Urothelium cell line (cell line): ENCODE data around the gene RPGR.
A peak's percentile ranks its signal among the peaks of the same experiment; 100 is the strongest.

Experiments used
- DNase-seq: peaks from one replicate; pipeline ENCODE4 v3.0.0; 2011; ENCODE audit warnings: low spot score, mixed read lengths
- FAIRE-seq: peaks from 2 replicates; lab custom pipeline; 2011; peaks lifted over from hg19 to GRCh38; lab: Jason Lieb, UNC

Gene RPGR

DNA sequence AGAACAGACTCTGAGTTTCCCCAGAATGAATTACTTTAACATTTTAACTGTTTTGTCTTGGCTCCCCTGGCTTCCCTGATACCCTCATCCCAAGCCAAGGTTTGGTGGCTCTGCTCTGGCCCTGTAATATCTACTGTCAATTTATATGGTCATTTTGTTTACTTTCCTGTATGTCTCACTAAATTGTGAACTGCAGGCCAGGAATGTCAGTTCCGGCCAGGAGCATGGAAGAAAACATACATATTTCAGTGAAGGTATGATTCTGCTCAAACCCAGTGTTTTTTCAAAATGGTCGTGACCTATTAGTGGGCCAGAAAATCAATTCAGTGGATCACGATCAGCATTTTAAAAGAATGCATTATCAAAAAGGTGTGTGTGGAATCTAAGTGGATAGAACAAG lies 1.2 kb downstream of the RPGR start:
- FAIRE-seq = no peak
- DNase-seq = no peak

DNA sequence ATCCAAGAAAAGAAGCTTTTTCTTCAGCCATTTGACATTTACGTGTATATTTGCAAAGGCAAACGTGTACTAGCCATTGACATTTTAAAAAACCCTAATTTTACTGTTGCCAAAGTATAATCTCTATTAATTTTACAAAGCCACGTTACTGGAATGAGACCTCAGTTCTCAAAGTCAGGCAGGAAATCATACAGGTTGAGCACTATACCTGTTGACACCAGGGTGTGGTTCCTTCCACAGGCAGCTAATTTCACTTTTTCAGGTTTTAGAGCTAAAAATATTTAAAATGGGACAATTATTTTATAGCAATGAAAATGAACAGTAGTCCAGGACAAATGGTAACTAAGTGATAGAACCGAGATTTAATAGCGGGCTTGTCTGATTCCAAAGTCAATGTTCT lies 6.5 kb downstream of the RPGR start:
- FAIRE-seq = no peak
- DNase-seq = no peak

DNA sequence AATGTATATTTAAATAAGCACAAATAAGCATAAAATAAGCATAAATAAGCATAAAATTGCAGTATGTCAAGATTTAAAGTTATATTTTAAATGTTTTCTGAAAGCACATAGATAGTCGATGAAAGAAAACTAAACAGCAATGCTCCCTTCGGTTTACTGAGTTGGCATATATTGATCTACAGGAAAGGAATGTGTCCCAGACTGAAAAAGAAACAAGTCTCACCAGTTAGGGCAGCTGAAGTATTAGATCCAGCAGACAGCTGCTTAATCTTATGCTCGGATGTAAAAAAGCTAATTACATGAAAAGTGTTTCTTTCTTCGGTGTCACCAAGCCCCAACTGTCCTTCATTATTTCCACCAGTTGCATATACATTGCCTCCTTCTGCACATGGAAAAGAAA lies 8.7 kb downstream of the RPGR start:
- no peak for FAIRE-seq
- DNase-seq = no peak

DNA sequence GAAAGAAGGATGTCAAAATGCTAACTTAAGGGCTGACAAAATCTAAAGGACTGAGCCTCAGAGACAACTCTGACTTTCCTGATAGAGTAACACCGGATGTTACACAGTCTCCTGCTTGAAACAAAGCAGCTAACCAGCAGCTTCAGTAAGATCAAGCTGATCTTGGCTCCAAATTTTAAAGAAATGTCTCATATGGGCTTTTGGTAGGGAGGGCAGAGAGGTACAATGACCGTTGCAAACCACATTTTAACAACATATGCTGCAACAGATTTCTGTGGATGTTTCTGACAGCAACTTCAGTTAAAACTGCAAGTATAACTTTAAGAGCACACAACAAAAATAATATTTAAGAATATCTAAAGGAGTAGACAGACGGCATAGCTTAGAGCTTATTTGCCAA lies 9.1 kb downstream of the RPGR start:
- DNase-seq (no peak), FAIRE-seq (no peak)

DNA sequence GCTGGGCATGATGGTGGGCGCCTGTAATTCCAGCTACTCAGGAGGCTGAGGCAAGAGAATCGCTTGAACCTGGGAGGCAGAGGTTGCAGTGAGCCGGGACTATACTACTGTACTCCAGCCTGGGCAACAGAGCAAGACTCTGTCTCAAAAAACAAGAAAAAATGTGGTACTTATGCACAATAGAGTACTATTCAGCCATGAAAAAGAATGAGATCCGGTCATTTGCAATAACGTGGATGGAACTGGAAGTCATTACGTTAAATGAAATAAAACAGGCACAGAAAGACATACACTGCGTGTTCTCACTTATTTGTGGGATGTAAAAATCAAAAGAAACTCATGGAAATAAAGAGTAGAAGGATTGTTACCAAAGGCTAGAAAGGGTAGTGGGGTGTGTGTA lies 12.1 kb downstream of the RPGR start:
- FAIRE-seq (no peak), DNase-seq (no peak)

DNA sequence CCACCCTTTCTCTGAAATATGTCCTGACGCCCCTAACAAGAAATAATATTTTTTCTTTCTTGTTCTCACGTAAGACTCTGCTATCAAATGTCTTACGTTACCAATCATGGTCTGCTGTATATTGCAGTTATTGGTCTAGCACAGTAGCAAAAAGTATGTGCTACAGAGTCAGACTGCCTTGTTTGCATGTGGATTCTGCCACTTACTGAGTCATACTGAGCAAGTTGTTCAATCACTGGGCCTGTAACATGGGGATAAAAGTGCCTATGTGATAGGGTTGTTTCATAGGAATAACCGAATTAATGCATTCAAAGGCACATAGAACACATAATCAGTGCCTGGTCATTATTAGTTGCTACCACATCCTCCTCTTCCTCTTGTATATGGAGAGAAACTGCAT lies 14.1 kb downstream of the RPGR start:
- DNase-seq (no peak), FAIRE-seq (no peak)

DNA sequence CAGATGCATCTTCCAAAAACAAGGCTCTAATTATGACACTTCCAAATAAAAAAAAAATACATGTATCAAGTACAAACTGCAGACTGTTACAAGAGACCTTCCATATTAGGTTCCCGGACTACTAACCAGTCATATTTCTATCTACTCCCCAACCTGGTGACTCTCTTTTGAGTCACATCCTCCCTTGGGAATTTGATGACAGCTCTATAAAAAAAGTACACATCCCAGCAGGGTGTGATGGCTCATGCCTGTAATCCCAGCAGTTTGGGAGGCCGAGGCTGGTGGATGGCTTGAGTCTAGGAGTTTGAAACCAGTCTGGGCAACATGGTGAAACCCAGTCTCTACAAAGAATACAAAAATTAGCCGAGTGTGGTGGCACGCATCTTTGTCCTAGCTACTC lies 14.9 kb downstream of the RPGR start:
- no peak for FAIRE-seq
- DNase-seq = peak; percentile 17

DNA sequence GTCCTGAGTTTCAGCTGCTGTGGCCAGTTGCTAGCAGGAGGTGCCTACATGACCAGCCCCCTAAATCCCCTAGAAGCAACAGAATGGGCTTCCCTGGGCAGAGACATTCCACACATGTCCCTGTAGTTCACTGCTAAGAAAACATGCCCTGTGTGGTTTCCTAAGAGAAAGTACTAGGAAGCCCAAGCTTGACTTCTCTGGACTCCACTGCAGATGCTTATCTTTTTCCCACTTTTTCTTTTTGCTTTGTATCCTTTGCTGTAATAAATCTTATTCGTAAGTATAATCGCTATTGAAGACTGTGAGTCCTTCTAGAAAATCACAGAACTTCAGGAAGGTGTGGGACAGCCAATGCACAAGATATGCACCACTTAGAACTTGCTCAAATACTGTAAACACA lies 15.6 kb downstream of the RPGR start:
- FAIRE-seq = no peak
- DNase-seq = no peak

DNA sequence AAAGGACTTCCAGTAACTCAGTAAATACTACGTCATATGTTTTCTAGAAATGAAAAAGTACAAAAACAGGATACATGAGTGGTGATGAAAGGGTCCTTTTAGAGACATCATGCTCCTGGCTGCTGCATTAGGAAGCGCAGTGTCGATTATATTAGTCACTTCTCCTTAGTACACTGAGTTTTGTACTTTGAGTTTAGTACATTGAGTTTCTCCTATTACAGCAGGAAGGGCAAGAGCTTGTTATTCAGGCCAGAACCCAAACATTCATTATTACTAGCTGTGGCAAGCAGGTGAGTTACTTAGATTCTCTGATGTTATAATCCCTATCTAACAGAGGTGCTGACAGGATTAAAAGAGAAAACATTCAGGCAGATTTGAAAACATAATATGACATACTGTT lies 21.3 kb downstream of the RPGR start:
- DNase-seq (no peak), FAIRE-seq (no peak)

DNA sequence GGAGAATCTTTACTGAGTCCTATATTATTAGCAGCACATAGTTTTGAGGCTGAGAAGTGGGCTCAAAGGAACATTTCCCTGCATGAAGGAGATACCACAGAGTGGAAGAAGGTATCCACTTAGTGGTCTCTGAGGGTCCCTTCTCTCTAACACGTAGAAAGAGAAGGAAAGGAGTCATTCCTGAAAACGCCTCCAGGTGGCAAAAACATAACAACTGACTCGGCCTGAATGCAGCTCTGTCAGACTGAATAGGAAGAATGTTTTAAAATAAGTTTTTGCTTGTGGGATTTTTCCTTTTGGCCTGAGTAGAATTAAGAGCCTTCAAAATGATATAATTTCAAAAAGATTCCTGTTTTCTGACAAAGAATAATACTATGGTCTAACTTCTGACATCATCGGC lies 23.3 kb downstream of the RPGR start:
- FAIRE-seq (no peak), DNase-seq (no peak)

DNA sequence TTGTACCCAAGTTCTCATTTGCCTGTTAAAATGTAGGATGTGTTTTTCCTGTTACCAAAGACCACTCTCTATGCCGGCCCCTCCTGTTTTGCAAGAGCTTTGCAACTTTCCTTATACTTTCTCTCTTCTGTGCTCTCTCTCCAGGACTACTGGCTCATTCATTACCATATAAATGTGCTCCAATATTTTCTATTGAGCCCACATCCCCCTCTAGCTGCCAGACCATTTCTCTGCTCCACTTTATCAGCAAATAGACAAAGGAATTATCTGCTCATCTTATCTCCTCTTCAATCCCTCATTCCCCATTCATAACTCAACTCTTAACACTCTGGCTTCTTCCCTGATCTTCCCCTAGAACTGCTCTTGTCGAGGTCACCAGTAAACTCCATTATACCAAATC lies 33.6 kb downstream of the RPGR start:
- DNase-seq (no peak), FAIRE-seq (no peak)

DNA sequence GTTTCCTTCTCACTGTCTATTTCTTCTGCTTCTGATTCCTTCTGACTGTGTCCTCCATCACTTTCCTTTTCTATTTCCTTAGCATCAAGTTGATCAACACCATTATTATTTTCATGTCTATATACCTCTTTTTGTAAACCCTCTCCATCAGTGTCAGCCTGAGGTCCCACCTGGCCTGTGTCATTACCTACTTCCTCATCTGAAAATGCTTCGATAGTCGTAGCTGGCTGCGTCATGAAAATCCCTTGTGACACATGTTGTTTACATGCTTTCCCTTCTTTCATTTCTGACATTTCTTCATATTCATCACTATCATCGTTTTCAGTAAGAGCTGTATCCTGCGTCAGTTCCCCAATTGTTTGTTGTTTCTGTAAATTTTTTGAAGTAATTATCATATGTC lies 39.6 kb downstream of the RPGR start:
- DNase-seq = no peak
- FAIRE-seq = no peak

DNA sequence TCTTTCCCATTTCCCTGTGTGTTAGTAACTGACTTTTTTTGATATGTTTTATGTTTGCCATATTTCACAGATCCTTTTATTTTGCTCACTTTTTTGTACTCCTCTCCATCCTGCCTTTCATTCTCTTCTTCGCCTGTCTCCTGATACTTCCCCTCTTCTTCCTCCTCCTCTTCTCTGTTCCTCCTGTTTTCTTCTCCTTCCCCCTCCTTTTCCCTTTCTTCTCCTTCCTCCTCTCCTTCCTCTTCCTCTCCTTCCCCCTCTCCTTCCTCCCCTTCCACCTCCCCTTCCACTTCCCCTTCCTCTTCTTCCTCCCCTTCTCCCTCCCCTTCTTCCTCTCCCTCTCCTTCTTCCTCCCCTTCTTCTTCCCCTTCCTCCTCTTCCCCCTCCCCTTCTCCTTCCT lies 41.7 kb downstream of the RPGR start:
- FAIRE-seq (no peak), DNase-seq (no peak)

DNA sequence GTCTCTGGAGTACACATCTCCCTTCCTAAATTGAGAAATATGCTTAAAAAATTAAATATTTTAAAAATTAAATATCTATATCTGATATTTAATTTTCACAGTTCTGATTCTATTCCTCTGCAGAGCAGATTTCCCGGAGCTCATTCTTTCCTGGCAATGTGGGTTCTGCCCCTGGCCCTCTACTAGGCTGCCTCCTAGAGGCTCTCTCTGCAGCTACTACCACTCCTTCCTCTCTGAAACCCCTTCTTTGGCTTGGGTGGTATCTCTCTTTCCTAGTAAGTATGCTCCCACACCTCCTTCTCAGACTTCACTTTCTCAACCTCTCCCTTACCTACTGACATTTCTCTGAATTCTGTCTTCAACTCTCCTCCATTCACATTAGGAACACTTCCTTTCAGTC lies 45.3 kb downstream of the RPGR start:
- no peak for DNase-seq
- FAIRE-seq = no peak

DNA sequence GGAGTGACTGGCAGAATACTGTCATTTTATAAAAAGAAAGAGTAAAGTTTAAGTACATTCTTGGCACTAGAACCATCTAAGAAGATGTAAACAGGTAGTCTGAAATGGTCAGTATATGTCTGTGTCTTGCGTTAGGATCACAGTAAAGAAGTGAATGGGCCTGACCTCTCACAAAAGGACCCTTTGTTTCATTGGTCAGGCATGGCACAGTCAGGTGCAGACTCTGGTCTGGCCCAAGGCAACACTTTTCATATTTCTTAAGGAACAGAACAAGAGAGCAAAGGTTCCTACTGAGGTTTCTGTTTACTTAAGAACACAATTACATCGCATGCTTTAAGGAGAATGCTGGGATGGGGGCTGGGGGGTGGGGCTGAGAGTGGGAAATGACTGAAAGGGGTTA lies 48.1 kb downstream of the RPGR start:
- FAIRE-seq = no peak

DNA sequence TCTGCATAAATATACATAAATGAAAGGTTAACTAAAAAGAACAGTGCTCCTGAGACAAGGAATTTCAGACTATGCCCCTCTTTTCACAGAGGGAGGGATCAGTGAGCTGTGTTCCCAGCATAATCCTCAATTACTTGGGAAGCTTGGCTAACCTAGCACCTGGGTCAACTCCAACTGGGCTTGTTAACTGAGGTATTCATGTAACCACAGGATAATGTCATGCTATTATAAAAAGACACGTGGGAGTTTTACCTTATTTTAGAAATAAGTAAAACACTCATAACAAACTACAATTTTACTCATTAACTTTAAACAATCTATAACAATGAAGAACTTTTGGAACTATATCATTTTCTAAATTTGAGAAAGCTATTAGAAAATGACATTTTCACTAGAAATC lies 48.6 kb downstream of the RPGR start:
- FAIRE-seq (no peak), DNase-seq (no peak)

More for the DNA sequence above, 48.1 kb downstream of the RPGR start:
- no peak for DNase-seq

DNA sequence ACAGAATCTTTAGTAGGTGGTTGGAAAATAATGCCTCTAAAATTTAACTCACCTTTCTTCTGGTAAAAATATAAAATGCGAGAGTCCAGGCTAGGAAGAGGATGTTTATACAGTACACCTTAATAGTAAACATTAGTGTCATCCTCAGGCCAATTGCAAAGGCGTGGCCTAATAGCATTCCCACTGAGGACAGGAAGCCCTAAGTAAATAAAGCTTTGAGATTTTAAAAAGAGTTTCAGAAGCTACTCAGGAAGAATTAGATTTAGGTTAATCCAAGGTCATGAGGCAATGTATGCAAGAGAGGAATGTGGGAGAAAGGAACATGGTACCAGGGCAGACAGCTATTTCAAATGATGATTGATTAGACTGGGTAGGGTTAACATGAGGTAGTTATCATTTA lies 49.5 kb downstream of the RPGR start:
- DNase-seq = no peak
- no peak for FAIRE-seq

DNA sequence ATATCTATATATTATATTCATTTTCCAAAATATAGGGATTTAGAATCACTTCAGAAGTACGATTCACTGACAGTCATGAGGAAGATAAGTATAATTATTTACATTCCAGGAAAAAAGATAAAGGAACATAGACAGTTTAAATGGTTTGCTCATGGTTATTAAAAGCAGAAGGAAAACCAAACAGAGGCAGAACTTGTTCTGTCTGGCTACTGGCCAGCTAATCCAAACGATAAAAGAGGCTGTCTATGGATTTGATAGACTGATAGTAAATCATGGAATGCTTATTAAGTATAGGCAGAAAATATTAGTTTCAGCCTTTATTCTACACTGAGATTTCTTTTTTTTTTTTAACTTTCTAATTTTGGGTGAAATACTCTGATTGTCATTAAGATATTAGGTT lies 50.2 kb downstream of the RPGR start:
- no peak for DNase-seq
- FAIRE-seq = no peak

DNA sequence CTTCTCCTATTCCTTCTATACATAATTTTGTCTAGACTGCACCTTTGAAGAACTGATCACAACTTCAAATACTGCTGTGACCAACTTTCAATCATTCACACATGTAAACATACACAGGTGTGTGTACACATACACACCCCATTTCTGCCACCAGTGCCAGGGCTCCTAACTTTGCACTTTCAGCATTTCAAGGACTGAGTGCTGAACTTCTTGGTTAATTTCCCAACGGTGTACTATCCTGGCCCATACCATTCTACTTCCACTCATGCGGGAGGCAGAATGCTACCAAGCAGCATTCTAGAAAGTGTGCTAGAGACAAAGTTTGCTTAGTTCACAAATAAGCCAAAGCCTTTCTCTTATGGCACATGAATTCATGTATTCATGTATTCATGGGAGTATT lies 51.2 kb downstream of the RPGR start:
- FAIRE-seq = no peak

DNA sequence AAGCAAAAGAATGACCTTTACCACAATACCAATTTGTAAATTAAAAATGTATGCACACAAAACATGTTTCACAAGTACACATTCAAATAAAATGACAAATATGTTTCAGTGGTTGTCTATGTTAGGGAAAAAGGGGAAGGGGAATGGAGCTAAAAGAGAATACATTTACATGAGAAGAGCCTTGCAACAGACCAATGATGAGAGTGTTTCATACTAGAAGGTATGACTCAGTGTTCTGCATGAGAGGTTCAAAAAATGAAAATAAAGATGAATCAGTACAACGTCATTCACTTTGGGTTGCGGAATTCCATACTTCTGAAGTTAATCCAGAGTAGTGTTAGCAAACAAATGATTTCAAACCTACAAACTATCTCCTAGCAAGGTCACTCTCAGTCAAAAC lies 51.7 kb downstream of the RPGR start:
- DNase-seq (peak; percentile 16), FAIRE-seq (no peak)

More for the DNA sequence above, 51.2 kb downstream of the RPGR start:
- no peak for DNase-seq

DNA sequence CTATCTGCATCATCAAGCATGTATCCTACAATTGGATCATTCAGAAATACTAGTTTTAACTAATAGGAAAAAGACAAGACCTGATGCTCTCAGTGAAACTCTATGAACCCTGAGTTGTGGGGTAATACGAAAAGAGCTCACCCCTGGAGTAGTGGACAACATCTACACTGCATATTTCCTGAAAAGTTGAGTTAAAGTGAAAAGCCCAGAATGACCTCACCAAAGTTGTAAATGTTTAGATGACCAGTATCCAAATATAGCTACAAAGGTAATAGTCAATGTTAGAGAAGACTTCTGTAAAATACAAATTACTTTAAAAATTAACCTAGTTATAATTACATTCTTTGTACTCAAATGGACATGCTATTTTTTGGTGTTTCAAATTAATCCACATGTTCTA lies 53.9 kb downstream of the RPGR start:
- FAIRE-seq (no peak), DNase-seq (no peak)

DNA sequence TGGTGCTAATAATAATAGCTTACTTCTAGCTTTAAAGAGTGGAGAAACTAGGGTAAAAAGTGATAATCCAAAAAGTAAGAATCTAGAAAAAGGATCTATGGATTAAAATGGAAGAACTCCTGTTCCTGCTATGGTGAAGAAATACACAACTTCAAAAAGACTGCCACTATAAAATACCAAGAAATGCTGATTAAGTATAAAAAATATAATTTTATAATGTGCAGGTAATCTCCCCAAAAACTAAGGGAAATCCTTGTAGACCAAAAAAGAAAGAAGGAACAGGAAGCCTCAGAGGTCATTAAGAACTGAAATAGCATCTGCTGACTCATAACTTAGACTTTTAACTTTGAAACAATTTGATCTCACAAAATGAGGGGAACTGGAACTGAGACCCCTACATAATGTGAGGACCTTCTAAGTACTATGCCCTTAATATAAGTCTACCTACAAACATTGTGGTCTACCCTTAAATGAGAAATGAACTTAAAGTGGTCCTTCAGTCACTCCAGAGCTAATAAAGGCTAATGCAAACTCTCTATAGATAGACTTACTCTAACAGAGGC lies 56.1 kb downstream of the RPGR start:
- no peak for FAIRE-seq
- DNase-seq = no peak

DNA sequence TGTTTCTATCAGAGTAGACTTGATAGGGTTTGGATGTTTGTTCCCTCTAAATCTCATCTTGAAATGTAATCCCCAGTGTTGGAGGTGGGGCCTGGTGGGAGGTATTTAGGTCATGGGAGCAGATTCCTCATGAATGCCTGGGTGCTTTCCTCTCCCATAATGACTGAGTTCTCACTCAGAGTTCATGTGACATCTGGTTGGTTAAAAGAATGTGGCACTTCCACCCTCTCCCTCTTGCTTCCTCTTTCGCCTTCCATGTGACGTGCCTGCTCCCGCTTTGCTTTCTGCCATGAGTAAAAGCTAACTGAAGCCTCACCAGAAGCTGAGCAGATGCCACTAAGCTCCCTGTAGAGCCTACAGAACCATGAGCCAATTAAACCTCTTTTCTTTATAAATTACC lies 59.3 kb downstream of the RPGR start:
- no peak for FAIRE-seq

More for the DNA sequence above, 59.3 kb downstream of the RPGR start:
- DNase-seq = no peak
